Stimulated activated CD8-positive, alpha-beta memory T cell treated with anti-CD3 and anti-CD28 coated beads, Interleukin-2, amount 100 ng/mL, for 48 hours (primary cell): ENCODE results near the gene BTRC.

Source experiments
- DNase-seq, 2 donors: peaks; one replicate each; pipeline ENCODE4 v3.0.0-alpha.2; 2020; ENCODE audit warnings: low read depth in 2 of 2

The BTRC gene

GRCh38 chr10:101484175-101484745, 130.3 kb downstream of the BTRC start:
- no peak for DNase-seq

DNA sequence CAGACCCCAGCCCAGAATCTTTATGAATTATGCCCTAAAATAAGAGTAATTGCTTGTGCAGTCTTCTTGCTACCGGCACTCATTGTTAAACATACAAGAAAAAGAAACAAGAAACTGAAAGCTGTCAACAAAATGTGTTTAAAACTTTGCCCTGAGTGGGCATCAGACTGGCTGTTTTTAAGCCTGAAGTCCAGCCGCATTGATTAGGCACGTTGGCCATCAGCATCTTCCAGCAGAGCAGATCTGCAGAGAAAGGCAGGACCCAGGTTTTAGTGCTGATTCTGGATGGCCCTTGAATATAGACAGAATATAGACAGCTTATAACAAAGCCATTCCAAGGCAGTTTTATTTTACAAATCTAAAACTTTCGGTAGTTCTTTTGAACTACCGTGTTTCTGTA, 131.2 kb downstream of the BTRC start:
- no peak for DNase-seq

DNA sequence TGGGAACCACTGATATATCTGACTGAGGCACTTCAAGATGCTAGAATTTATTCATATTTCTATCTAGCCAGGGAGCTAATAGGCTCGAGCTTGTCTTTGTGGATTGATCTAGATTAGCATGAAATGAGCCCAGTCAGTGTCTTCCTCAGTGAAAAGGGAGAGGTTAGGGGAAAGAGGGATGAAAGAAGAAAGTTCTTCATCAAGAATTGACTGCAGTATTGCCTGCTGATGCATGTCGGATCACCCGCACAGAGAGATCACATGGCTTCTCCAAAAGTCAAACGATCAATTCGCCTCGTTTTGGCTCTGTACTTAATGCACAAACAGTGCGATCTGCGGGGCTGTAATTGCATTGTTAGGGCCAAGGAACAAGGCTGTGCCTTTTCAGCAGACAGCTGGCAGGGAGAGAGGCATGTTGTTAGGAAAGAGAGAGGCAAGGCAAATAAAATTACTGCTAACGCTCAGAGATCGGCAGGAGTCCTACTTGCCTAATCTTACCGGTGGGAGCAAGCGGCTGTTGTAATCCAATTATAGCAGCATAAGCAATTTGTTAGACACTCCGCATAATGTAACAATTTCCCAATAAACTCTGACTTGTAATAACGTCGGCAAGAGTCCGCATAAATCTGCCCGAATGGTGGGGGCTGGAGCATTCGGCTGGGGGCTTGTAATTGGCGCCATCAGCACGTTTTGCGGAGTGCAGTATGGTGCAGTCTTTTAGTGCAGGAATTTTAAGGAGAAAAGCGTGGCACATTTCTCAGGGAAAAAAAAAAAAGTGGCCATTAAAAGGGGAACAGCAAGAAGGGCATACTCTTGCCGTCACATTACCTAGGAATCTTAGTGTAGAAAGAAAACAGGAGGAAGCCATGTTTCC, 132.0 kb downstream of the BTRC start:
- no peak for DNase-seq

DNA sequence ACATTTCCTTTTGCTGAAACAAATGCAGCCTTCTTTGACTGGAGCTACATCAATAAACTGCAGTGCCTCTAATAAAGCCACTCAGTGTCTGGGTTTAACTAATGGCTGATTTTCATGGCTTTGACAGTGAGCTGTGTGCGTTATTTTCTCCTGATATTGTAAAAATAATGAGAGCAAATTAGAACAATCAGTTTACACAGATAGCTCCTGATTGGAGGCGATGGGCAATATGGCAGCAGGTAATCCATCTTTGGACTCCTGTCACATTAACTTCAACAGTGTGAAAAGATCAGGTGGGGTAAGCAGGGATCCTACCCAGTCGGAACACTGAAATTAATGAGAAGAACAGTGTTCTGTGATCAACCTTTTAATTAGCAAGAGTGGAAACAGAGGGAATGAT, 133.4 kb downstream of the BTRC start:
- DNase-seq: no peak

DNA sequence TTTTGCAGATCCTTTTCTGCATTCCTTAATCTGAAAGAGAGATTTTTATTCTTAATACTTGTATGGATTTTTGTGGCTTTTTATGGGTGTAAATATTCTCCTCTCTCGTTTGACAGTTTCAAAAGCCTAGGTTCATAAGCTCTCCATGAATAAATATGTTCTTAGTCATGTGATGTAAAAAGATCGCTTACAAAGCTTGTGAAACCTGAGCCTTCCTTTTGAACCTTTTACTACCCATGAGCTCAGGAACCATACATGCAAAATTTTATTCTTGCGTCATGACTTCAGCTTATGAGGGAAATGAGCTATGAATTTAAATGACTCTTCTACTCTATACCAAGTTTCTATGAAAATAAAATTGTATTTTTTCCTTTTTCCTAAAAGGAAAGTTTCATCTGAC, 135.4 kb downstream of the BTRC start:
- DNase-seq: no peak

DNA sequence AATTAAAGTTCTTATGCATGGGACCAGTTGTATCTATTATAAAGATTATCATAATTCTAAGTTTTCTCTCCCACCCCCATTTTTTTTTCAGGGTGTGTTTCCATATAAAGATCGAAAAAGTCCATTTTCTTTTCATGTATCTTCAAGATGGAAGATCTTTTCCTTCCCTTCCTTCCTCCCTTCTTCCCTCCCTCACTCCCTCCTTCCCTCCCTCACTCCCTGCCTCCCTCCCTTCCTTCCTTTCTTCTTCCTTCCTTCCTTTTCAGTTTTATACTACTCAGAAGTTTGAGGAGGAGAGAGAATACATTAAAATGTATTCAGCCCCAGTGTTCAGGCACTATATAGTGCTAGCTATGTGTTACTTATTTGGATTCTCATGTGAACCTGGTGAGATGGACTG, 136.1 kb downstream of the BTRC start:
- no peak for DNase-seq

DNA sequence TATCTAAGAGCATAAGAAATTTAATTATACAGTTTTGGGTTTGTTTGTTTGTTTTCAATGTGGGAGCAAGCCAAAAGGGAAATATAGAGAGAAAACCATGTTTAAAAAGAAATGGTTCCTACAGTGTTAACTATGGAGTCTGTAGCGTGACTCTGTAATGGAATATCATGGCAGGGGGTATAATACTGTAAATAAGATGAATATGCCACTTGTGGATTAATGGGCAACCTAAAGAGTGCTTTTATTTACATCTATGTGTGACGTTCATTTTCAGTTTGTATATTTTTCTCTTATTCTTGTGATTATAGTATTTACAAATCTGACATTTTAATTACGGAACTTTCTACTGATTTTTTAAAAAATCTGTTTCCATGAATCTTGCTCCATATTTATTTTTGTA, 138.2 kb downstream of the BTRC start:
- DNase-seq: no peak

GRCh38 chr10:101492814-101493213, 138.8 kb downstream of the BTRC start:
- DNase-seq: no peak

DNA sequence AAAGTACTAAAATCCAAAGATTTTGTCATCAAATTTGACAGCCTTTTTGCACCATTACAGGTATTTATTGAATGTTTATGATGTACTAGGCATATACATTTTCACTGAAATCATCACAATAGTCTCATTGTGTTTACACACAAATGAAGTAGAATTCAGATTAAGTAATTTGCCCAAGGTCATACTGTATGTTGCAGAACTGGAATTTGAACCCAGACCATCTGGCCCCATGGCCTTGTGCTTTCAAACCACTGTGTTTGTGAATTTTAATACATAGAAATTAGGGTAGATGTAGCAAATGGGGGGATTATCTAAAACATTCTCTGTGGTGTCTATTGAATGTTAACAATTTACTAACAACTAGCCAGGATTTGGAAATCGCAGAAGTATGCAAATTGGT, 139.3 kb downstream of the BTRC start:
- DNase-seq: no peak

DNA sequence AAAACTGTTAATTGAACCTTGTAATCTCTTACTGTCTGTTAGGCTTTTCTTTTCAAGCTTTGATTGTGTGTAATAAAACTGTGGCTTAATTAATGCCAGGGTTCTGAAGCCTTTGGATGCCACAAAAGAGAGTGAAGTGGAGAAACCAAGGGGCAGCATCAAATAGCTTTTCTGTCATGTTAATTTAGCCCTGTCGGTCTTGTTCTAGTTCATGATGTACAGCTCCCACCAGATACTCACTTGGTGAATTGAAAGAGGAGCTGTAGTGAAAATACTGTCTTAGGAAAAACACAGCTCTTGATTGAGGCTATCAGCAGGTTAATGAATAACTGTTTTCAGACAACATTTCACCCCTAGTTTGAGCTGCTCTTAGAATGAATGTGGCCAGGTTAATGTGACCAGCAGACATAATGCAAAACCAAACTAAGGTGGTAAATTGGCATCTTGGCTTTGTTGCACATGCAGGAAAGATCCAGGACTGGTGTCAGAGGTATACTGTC, 139.9 kb downstream of the BTRC start:
- DNase-seq: no peak

DNA sequence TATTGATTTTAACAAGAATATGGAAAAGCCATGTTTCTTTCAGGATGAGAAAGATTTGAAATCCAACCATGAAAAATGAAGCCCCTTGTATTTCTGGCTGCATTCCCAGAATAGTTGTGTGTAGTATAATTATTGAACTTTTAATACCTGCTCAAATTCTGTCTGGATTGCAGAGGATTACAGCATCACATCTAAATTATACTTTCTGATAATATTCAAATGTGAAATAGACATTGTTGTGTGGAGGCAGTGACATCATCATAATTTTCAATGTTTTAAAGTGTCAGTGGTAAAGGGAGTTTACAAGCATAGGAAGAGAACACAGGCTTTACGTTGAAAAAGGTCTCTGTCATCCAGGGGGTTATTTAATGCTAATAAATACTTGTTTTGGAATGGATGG, 140.7 kb downstream of the BTRC start:
- DNase-seq: no peak

DNA sequence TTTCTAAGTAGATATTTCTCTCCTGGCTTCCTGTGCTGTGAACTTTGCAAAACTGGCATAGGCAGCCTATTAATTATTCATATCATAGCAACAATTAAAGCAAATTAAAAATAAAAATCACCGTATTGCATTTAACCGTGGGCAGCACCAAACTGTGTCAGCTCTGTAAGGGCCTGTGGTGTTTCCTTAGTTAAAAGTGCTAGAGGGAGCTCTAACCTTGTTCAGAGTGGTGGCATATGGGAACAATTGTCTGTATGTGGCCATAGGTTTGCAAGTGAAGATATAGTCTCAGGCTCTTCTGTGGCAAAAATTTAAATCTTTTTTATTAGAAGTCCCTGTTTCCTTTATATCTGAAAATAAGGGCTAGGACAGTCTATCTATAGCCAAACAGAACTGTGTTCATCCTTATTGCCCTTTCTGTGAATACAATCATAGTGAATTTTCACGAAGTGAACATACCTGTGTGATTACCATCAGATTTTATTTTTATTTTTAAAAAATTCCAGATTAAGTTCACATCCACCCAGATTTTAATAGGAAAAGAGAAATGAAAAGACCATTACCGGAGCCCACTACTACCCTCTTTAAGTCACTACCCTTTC, 141.5 kb downstream of the BTRC start:
- DNase-seq: no peak

DNA sequence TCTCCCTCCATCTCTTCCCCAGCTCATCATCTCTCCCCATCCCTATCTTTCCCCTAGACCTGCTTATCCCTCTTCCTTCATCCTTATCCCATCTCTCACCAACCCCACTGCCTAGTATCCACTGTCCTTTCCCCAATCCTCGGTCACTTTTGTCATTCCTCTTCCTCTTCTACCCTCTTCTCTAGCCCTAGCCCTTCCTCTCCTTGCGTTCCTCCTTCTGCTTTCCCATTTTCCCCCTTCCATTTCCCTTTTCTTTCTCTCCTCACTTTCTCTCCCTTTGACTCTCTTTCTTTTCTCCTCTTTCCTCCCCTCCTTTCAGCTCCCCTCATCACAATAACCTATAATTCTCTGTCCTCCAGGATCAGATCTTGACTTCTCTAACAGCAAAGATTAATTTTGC, 150.5 kb downstream of the BTRC start:
- no peak for DNase-seq

DNA sequence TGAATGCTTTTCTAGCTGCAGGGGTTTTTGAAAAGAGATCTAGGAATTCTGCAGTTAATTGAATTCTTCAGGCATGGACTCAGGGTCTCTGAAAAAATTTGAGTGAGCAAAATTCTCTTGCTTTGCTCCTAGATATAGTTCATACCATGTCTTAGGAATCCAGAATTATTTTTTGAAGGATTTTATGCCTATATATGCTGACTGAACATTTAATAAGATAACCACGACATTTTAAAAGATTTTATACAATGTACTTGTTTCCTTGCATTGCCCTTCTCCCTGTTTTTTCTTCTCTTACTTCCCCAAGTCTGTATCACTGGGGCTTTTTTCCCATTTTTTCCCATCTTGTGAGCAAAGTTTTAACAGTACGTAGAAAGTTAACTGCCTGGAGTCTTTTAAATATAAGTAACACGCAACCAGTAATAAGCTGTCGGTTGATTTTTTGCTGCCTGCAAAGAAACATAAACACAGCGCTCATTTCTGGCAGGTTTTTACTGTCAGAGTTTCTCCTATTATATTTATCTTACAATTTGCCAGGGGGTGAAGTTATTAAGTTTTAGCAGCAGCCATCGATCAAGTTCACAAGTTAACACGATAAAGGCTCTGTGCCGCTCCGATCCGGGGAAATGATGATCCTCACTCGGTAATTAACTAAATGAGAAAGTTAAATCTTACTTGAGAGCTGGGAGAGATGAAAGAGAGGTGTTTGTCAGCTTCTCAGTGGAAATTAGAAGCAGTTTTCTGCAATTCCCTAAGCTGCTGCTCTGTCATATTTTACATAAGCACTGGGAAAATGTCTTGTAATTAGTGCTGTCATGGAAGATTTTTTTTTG, 153.1 kb downstream of the BTRC start:
- no peak for DNase-seq

GRCh38 chr10:101507828-101508227, 153.9 kb downstream of the BTRC start:
- DNase-seq: no peak

DNA sequence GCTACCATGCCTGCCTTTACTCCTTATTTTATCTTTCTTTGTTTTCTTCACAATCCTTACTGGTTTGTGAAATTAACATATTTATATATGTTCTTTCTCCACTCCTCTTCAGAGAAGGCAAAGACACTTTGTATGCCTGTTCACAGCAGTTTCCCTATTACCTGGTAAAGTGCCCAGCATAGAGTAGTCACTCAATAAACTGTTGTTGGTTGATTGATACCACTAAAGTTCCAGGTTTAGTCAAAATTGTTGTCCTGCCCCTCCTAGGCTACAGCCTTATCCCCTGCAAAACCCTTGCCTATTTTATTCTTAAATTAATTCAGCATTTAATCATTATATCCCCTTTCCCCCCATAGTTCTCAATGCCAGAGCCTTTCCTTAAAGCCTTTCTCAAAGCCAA, 158.0 kb downstream of the BTRC start:
- no peak for DNase-seq

GRCh38 chr10:101512738-101513137, 158.8 kb downstream of the BTRC start:
- DNase-seq: no peak

- DNase-seq: no peak
Observed at GRCh38 chr10:101513733-101514132, 159.8 kb downstream of the BTRC start.

DNA sequence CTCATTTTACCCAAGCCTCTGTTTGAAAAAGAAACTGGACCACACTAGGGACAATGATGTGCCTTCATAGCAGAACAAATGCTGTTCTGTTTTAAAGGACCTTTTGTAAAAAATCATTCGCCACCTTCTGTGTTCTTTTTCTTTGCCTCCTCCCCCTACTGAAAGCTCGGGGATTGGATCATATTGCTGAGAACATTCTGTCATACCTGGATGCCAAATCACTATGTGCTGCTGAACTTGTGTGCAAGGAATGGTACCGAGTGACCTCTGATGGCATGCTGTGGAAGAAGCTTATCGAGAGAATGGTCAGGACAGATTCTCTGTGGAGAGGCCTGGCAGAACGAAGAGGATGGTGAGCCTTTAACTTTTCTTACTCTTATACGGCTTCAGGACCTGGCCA, 171.9 kb downstream of the BTRC start:
- no peak for DNase-seq

GRCh38 chr10:101529207-101529606, 175.2 kb downstream of the BTRC start:
- no peak for DNase-seq

GRCh38 chr10:101529725-101530553, 176.0 kb downstream of the BTRC start:
- no peak for DNase-seq
